NCI-H510A (cell line): ENCODE data around the gene PITRM1.
"Not testable (repeated sequence)": the region's sequence is repeated elsewhere in the genome, so short reads cannot be mapped to it uniquely, and the experiment has no call there.

Experiments
- DNase-seq: peaks from one replicate; lab custom pipeline; 2025; lab: John Stamatoyannopoulos, UW

Gene PITRM1, protein sequence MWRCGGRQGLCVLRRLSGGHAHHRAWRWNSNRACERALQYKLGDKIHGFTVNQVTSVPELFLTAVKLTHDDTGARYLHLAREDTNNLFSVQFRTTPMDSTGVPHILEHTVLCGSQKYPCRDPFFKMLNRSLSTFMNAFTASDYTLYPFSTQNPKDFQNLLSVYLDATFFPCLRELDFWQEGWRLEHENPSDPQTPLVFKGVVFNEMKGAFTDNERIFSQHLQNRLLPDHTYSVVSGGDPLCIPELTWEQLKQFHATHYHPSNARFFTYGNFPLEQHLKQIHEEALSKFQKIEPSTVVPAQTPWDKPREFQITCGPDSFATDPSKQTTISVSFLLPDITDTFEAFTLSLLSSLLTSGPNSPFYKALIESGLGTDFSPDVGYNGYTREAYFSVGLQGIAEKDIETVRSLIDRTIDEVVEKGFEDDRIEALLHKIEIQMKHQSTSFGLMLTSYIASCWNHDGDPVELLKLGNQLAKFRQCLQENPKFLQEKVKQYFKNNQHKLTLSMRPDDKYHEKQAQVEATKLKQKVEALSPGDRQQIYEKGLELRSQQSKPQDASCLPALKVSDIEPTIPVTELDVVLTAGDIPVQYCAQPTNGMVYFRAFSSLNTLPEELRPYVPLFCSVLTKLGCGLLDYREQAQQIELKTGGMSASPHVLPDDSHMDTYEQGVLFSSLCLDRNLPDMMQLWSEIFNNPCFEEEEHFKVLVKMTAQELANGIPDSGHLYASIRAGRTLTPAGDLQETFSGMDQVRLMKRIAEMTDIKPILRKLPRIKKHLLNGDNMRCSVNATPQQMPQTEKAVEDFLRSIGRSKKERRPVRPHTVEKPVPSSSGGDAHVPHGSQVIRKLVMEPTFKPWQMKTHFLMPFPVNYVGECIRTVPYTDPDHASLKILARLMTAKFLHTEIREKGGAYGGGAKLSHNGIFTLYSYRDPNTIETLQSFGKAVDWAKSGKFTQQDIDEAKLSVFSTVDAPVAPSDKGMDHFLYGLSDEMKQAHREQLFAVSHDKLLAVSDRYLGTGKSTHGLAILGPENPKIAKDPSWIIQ

GRCh38 chr10:3172446-3173170, at the start of gene PITRM1:
TSS of gene PITRM1 (minus strand) at chr10:3172782. CDS start at chr10:3172772, 10 bp downstream.
- peak; percentile 85 for DNase-seq

- no peak for DNase-seq
Observed at GRCh38 chr10:3222068-3222467, 49.5 kb upstream of the PITRM1 start.

- not testable (repeated sequence) for DNase-seq
Observed at GRCh38 chr10:3221601-3222000, 49.0 kb upstream of the PITRM1 start.

DNA sequence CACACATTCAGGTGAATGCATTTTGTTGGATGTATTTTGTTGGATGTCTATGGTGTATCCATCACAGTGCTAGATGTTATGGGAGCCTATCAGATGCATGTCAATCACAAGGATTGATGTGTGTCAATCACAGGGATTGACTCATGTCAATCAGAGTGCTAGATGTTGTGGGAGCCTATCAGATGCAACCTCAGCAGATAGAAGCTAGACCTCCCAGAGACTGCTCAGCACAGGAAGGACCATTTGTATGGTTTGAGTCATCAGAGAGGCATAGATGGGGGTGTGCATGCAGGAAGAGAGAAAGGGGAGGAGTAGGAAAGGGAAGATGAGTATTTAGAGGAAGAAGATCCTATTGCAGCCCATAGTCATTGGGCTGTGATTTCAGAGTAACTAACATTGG, 48.3 kb upstream of the PITRM1 start:
- no peak for DNase-seq

- DNase-seq, result not testable (repeated sequence)
Observed at GRCh38 chr10:3219021-3219628, 46.5 kb upstream of the PITRM1 start.

DNA sequence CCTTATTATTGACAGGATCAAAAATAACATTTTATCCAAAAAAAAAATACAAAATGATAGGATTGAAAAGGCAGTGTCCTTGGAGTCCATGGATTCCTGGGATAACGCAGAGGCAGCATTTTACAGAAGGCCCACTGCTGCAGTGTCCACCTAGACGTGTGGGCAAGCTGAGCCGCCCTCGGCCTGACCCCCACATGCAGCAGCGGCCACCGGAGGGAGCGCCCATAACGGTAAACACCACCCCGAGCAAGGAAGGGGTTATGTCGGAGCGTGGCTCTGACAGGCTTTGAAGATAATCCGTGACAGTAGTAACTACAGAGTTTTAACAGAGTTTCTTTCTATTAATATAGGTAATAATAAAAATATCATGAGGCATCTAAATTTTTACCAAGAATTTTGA, 45.3 kb upstream of the PITRM1 start:
- DNase-seq, result no peak

DNA sequence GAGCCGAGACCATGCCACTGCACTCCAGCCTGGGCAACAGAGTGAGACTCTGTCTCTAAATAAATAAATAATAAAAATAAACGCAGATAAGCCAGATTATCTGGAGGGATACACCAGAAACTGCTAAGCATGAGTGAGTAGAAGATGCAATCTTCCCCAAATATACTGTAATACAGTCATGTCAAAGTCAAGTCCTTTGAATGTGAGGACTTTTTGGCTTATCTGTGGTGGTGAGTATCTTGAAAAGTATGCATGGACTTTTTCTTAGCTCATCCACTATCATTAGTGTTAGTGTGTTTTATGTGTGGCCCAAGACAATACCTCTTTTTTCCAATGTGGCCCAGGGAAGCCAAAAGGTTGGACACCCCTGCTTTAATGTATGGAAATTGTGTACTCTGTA, 44.7 kb upstream of the PITRM1 start:
- no peak for DNase-seq

DNA sequence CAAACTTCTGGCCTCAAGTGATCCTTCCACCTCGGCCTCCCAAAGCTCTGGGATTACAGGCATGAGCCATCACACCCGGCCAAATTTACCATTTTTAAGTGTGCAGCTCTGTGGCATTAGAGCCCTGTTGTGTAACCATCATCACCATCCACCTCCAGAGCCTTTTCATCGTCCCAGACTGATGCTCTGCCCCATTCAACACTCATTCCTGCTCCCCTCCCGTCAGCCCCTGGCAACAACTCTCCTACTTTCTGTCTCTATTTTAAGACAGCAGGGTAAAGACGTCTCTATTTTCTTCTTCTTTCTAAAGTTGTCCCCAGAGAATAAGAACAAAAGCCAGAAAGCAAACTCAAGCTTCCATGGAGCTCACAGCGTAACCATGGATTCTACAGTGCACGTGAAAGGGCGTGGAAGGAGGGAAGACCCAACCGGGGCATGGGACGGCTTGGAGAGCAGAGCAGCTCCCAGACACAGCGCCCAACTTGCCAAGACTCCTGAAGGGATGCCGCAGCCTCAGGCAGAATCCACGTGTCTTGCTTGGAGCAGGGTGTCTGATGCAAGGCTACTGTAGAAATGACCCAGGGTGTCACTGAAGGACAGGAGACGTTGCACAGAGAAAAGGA, 42.7 kb upstream of the PITRM1 start:
- no peak for DNase-seq

GRCh38 chr10:3213758-3214515, 41.4 kb upstream of the PITRM1 start:
- DNase-seq, result no peak

DNA sequence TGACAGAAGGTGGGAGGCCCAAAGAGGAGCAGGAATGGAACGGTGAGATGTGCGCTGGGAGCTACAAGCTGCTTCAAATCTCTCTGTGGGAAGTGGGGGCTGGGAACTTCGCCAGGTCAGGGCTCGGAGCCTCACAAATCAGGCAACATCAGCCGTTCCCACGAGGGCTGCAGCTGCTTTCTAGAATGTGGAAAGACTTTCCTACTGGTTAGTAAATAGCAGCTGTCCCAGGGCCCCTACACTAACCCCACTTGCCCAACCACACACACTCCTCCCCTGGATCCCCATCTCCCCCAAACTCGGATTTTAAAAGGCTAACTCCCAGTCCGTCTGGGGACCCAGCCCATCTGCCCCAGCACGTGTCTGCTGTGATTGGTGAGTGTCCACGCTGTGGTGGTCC, 40.6 kb upstream of the PITRM1 start:
- no peak for DNase-seq

DNA sequence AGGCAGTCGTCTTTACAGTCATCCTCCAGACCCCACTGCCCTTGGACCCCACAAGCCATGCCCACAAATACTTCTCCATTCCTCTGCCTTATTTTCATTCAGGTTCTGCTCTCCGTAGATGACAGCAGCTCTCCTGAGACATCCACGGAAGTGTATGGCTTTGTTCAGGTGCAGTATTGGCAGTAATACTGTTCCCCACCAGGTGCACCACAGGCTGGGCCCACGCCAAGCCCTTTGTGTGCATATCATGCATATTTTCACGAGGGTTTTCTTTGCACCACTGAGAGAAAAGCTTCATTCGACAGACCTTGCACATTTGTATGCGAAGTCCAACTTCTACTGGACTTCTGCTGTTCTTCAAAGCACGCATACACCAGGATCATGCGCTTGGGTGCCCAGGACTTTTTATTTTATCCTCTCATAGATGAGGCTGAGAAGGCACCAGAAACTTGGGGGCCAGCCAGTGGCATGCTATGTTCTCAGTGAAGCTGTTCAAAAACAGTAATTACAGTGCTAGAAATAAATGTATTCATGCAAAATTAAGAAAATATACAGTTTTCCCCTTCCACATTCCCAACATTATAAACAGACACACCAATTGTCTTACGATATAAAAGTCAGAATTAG, 37.8 kb upstream of the PITRM1 start:
- DNase-seq, result no peak

- DNase-seq, result no peak
Observed at GRCh38 chr10:3208481-3209406, 36.2 kb upstream of the PITRM1 start.

GRCh38 chr10:3207351-3207750, 34.8 kb upstream of the PITRM1 start:
- DNase-seq, result no peak

- no peak for DNase-seq
Observed at GRCh38 chr10:3206511-3207157, 34.1 kb upstream of the PITRM1 start.

DNA sequence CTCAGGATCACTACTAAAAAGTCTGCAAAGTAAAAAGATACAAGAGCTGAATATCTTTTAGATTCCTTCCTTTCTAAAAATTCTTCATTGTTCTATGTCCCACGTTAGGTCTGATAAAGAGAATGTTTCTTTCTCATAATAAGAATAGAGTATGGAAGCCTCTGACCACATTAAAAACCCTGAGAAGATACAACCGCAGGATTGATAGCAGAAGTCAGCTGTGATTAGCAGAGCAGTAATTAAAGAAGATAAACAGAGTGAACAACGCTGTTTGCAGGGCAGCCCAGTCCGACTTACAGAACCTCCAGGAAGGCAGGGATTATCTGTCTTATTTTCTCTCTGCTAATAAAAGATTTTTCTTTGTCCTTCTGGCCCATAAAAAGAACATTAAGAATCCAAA, 31.4 kb upstream of the PITRM1 start:
- DNase-seq, result no peak

DNA sequence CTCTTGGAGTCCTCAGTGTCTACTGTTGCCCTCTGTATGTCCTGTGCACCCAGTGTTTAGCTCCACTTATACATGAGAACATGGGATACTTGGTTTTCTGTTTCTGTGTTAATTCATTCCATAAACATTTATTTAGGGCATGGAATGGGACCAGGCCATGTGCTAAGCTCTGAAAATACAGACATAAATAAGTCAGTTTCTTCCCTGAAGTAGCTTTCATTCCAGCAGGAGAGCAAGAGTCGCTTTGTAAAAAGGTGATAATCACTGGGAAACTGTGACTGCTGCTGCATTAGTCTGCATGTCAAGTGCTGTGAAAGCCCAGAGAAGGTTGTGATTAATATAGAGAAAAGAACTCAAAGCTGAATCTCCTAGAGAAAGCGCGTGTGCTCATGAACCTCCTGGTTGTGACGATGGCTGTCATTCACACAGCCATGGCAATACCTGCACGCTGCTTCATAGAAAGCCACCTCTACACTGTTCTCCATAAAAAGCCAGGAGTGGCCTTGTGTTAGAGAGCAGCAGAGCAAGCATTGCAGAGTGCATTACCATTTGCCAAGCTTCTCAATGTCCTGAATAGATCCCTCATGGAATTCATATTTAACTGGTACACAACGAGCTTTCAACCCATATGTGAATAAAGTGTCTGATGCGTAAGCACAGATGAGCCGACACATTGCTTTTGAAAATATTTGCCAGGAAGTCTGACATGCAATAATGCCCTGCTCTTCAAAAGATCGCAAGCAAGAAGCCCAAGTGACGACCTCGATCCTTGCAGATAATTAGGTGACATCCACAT, 30.6 kb upstream of the PITRM1 start:
- DNase-seq, result no peak

DNA sequence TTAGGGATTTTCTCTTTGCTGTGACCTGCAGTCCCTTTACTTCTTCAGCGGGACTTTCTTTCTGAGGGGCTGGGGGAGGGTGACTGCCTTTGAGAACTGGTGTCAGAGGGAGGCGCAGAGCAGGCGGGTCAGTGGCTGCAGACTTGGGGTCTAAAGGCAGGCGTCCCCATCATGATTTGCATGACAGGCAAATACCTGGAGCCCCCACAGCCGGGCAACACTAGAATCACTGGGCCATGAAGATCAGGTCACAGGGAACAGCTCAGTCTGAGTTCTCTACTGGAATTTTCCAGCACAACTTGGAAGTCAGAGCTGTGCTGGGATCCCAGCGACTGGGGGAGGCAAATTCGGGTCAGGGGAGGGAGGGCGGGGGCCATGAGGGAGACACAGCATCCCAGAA, 29.2 kb upstream of the PITRM1 start:
- no peak for DNase-seq

DNA sequence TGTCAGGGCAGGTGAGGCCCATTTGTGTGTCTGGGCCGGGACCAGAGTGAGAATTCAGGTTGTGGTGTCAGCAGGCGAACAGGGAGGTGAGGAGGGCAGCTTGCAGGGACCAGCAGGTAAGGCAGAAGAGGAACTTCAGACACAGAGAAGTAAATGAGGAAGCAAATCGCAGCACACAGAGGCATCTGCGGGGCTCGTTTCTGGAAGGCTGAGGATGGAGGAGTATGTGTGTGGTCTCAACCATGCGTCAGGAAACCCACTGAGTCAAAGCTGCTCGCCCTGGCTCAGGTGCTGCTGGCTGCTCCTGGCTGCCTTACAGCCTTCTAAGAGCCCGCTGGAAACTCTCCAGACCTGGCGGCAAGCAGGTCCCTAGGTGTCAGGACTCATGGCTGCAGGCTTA, 26.9 kb upstream of the PITRM1 start:
- DNase-seq, result no peak
